Subcutaneous adipose tissue (tissue), 4 donors: ENCODE data around the gene SBF2. TPM values are rescaled to one million over a fixed set of nuclear protein-coding genes. Genes with fewer than 3 reads are reported as not detected.

ENCODE experiments used
- CTCF ChIP-seq: fragments of 450-650 bp; IDR thresholded peaks from one replicate; pipeline ENCODE4 v1.5.1; 2016; ENCODE audit warnings: low read depth, mild to moderate bottlenecking, control low read depth, antibody characterized with exemption, moderate library complexity
- total RNA-seq, 4 donors: library from RNA; depleted of rRNA; stranded (reverse); fragments of >200 nt; gene quantifications; one replicate each; pipeline ENCODE4 v1.1.0, GENCODE V29; 2016

SBF2 gene
- total RNA-seq, 4 donors from 2014 or later: 87.2 to 103 (median 97.3) TPM

GRCh38 chr11:9808943-9809342, 485.1 kb downstream of the SBF2 start:
- TF ChIP-seq CTCF: no peak

- TF ChIP-seq CTCF: no peak
These were observed 486.9 kb downstream of the SBF2 start for GRCh38 chr11:9806946-9807687.

- TF ChIP-seq CTCF: no peak
These were observed 489.6 kb downstream of the SBF2 start for GRCh38 chr11:9804419-9804902.

GRCh38 chr11:9803685-9804418, 490.2 kb downstream of the SBF2 start:
- no peak for TF ChIP-seq CTCF

GRCh38 chr11:9802291-9802861, 491.6 kb downstream of the SBF2 start:
- TF ChIP-seq CTCF: no peak

- TF ChIP-seq CTCF: no peak
These were observed 494.1 kb downstream of the SBF2 start for GRCh38 chr11:9799886-9800285.

- TF ChIP-seq CTCF: no peak
These were observed 496.7 kb downstream of the SBF2 start for GRCh38 chr11:9797300-9797699.
